ENCODE data around the gene POLH.

- no peak for TF ChIP-seq POLR2AphosphoS5 (IDR thresholded peaks at IDR 0.05; ENCODE audit: insufficient read depth, low read depth, low read length)
- no peak for TF ChIP-seq EZH2 (IDR thresholded peaks at IDR 0.05; ENCODE audit: borderline replicate concordance, low read depth, low read length, severe bottlenecking)
- TF ChIP-seq FOS (IDR thresholded peaks at IDR 0.05; ENCODE audit: borderline replicate concordance, insufficient read depth, low read length) = peak; percentile 24
- TF ChIP-seq, protein P1, sequence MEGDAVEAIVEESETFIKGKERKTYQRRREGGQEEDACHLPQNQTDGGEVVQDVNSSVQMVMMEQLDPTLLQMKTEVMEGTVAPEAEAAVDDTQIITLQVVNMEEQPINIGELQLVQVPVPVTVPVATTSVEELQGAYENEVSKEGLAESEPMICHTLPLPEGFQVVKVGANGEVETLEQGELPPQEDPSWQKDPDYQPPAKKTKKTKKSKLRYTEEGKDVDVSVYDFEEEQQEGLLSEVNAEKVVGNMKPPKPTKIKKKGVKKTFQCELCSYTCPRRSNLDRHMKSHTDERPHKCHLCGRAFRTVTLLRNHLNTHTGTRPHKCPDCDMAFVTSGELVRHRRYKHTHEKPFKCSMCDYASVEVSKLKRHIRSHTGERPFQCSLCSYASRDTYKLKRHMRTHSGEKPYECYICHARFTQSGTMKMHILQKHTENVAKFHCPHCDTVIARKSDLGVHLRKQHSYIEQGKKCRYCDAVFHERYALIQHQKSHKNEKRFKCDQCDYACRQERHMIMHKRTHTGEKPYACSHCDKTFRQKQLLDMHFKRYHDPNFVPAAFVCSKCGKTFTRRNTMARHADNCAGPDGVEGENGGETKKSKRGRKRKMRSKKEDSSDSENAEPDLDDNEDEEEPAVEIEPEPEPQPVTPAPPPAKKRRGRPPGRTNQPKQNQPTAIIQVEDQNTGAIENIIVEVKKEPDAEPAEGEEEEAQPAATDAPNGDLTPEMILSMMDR (IDR thresholded peaks at IDR 0.05; ENCODE audit: extremely low read depth in 1 of 2, insufficient read depth in 1 of 2, low read depth in 1 of 2, low read length in 2 of 2) = no peak
- TF ChIP-seq POLR2A (IDR thresholded peaks at IDR 0.05; ENCODE audit: low read depth, low read length) = no peak
- no peak for TF ChIP-seq GATA2 (IDR thresholded peaks at IDR 0.05; ENCODE audit: insufficient read depth, insufficient read length, low read depth, low read length)
- no peak for TF ChIP-seq MYC (IDR thresholded peaks at IDR 0.05; ENCODE audit: low read depth, low read length)
Measured at GRCh38 chr6:43604174-43604573, 28.2 kb downstream of the POLH start.
